CD4-positive, alpha-beta memory T cell (primary cell): ENCODE results near the gene SMARCAL1. TPM values are rescaled to one million over a fixed set of nuclear protein-coding genes. Genes with fewer than 3 reads are reported as not detected.

Source experiments
- CTCF ChIA-PET: fragments of 350-600 bp; sonication (Branson Sonifier 250); formaldehyde crosslinking; loops from one replicate; lab custom pipeline; 2021; ENCODE audit warnings: inconsistent platforms; ENCODE audit not compliant: partially characterized antibody; lab: Charles Lee
- POLR2A ChIA-PET: fragments of 350-600 bp; sonication (Branson Sonifier 250); formaldehyde crosslinking; loops from one replicate; lab custom pipeline; 2021; ENCODE audit not compliant: partially characterized antibody; lab: Charles Lee
- DNase-seq, 5 donors: peaks; one replicate each; pipeline versions ENCODE4 v3.0.0 to v3.0.0-alpha.2; 2020 to 2022; ENCODE audit warnings: mixed read lengths in 1 of 5
- H3K27ac ChIP-seq: one replicate; pipeline ENCODE4 v1.7.0; 2013; ENCODE audit warnings: low read depth, low read length
- H3K27me3 ChIP-seq: 2 replicates; pipeline ENCODE4 v1.7.0; 2013; ENCODE audit warnings: mild to moderate bottlenecking, low read length, moderate library complexity; ENCODE audit not compliant: insufficient read depth
- H3K36me3 ChIP-seq: 2 replicates; pipeline ENCODE4 v1.7.0; 2013; ENCODE audit warnings: mild to moderate bottlenecking, low read length, moderate library complexity; ENCODE audit not compliant: insufficient read depth
- H3K4me1 ChIP-seq: 2 replicates; pipeline ENCODE4 v1.7.0; 2013; ENCODE audit warnings: mild to moderate bottlenecking, low read length, moderate library complexity; ENCODE audit not compliant: insufficient read depth
- H3K4me3 ChIP-seq, 2 donors: one replicate each; pipeline ENCODE4 v1.7.0; 2013; ENCODE audit warnings: low read length in 2 of 2, mild to moderate bottlenecking in 1 of 2
- H3K9me3 ChIP-seq, 2 donors: one replicate each; pipeline ENCODE4 v1.7.0; 2013; ENCODE audit warnings: low read length in 2 of 2, control low read depth in 1 of 2; ENCODE audit not compliant: control insufficient read depth in 1 of 2
- H3K27ac Mint-ChIP-seq, 7 donors: one replicate each; pipeline ENCODE4 v1.8.0; 2020 to 2021; ENCODE audit warnings: mixed read lengths in 7 of 7, mild to moderate bottlenecking in 6 of 7, inconsistent platforms in 3 of 7, moderate library complexity in 3 of 7
- H3K27me3 Mint-ChIP-seq, 2 donors: one replicate each; pipeline ENCODE4 v1.8.0; 2020 to 2021; ENCODE audit warnings: mixed read lengths in 2 of 2
- H3K36me3 Mint-ChIP-seq, 2 donors: one replicate each; pipeline ENCODE4 v1.8.0; 2020 to 2021; ENCODE audit warnings: mixed read lengths in 2 of 2, inconsistent platforms in 1 of 2, mild to moderate bottlenecking in 1 of 2
- H3K4me1 Mint-ChIP-seq, 4 donors: one replicate each; pipeline ENCODE4 v1.8.0; 2020 to 2021; ENCODE audit warnings: mixed read lengths in 4 of 4, mild to moderate bottlenecking in 1 of 4
- H3K4me3 Mint-ChIP-seq, 8 donors: one replicate each; pipeline ENCODE4 v1.8.0; 2020 to 2021; ENCODE audit warnings: mixed read lengths in 8 of 8, mild to moderate bottlenecking in 7 of 8, moderate library complexity in 6 of 8, inconsistent platforms in 3 of 8
- H3K9me3 Mint-ChIP-seq, 8 donors: one replicate each; pipeline ENCODE4 v1.8.0; 2020 to 2021; ENCODE audit warnings: mixed read lengths in 8 of 8, mild to moderate bottlenecking in 5 of 8, inconsistent platforms in 3 of 8, moderate library complexity in 1 of 8
- intact Hi-C: fragments of 100-400 bp; cut with micrococcal nuclease; formaldehyde crosslinking; loops from one replicate; pipeline ENCODE4 v1.15.1; 2023
- polyA plus RNA-seq, 2 donors: library from polyadenylated mRNA; unstranded; fragments of 300-500 nt; fragmentation: Illumina TruSeq; gene quantifications; one replicate each; pipeline ENCODE4 v1.2.3, GENCODE V29; 2021
- total RNA-seq, 2 experiments: library from RNA; stranded (reverse); gene quantifications; one replicate each; pipeline ENCODE4 v1.2.3, GENCODE V29; 2021

Gene SMARCAL1
- total and polyA plus RNA-seq, 4 experiments from 2014 or later = 16.3 to 26.3 (median 24.1) TPM

DNA sequence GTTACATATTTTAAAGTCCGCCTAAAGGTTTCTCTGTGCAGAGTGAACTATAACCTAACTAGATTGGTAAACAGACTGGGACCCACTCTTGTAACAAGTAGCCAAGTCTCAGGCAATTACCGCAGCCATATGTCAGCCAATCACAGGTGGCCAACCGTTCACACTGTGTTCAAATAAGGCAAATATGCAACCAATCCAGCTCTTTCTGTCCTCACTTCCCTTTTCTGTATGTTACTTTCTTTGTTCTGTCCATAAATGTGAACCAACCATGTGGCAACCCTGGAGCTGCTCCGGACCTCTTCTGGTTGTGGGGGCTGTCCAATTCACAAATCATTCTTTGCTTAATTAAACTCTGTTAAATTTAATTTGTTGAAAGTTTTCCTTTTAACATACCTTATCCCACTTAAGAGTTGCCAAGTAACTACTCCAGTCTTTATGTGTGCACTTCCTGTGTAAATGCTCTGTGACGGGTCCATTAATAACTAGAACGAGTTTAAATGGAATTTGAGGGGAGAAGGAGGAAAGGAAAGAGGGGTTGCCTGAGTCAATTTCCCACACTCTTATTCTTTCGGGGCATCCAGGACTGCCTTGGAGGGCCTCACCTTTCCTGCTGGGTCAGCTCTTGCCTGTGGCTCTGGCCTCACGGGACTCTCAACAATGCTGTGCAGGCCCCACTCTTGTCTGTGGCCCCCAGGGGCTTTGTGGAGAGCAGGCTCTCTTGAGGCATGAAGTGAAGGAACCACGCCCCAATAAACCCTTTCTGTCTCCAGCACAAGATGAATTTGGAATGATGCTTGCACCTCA lies 79.7 kb downstream of the SMARCAL1 start:
- H3K4me3 Mint-ChIP-seq = no peak overlapping the region
- ChIA-PET CTCF (no interaction called here), POLR2A (no interaction called here)
- Histone ChIP-seq H3K27ac (no peak overlapping the region), H3K36me3 (no peaks in the 10 kb centered on the region), H3K27me3 (no peaks in the 10 kb centered on the region), H3K9me3 (no peaks in the 10 kb centered on the region), H3K4me3 (no peak overlapping the region), H3K4me1 (no peaks in the 10 kb centered on the region)
- H3K36me3 Mint-ChIP-seq = no peaks in the 10 kb centered on the region
- DNase-seq = no peak
- no peak overlapping the region for H3K27ac Mint-ChIP-seq
- H3K9me3 Mint-ChIP-seq = no peaks in the 10 kb centered on the region
- no peaks in the 10 kb centered on the region for H3K27me3 Mint-ChIP-seq
- no peaks in the 10 kb centered on the region for H3K4me1 Mint-ChIP-seq
- intact Hi-C loops = no loop called here

DNA sequence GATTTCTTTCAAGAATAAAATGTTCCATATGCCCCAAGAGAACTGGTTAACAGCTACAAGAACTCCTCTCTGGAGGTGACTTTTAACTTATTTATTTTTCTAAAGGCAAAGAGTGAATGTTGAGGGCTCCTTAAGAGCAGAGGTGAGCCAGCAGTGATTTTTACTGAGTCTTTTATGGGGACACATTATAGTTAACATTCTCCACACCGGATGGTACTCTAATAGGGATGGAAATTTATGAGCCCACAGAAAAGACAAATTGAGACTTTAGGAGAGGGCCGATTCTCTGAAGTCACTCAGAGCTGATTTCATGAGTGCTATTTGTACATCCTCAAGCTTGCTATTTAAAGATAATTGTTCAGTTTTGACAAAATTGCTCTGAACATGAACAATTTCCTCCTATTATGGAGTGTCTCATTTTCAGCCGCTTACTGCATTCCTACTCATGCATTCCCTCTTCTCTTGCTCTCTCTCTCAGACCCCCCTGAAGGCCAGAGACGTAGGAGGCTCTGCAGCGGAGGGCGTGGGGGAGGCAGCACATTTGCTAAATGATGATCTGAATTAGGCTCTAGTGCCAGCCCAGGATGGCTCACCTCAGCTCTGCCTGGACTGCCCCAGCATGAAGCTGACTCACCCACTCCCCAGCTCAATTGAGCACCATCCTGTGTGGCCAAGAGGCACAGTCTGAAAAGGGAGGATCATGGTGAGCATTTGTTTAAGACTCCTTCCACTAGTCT lies 80.5 kb downstream of the SMARCAL1 start:
- H3K27ac Mint-ChIP-seq = no peak overlapping the region
- H3K27me3 ChIP-seq = no peaks in the 10 kb centered on the region
- H3K4me1 ChIP-seq = peaks cover 6% of the 10 kb centered on the region
- DNase-seq = no peak
- CTCF ChIA-PET = no interaction called here
- intact Hi-C loops = no loop called here
- H3K9me3 ChIP-seq = no peaks in the 10 kb centered on the region
- H3K9me3 Mint-ChIP-seq = no peaks in the 10 kb centered on the region
- no peaks in the 10 kb centered on the region for H3K36me3 ChIP-seq
- H3K27ac ChIP-seq = no peak overlapping the region
- H3K4me3 Mint-ChIP-seq = no peak overlapping the region
- peaks cover 0 to 3% of the 10 kb centered on the region in 2 donors for H3K36me3 Mint-ChIP-seq
- H3K27me3 Mint-ChIP-seq = no peaks in the 10 kb centered on the region
- POLR2A ChIA-PET = no interaction called here
- peaks cover 5 to 7% (median 6%) of the 10 kb centered on the region in 4 donors for H3K4me1 Mint-ChIP-seq
- H3K4me3 ChIP-seq = no peak overlapping the region

DNA sequence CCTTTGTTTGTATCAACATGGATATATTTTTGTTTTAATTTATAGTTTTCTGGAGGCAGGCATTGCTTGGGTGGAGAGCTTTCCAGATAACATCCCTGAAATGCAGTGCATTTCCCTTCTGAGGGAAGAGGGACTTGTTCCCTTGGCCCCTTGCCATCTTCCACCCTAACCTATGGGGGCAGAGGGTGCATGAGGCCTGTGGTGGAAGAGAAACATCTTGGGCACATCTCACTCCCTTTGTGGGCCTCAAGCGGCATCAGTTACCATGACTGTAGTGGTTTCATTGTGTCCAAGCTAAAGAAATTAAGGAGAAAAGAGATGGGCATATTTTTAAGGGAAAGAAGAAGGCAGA lies 81.0 kb downstream of the SMARCAL1 start:
- DNase-seq = no peak
- Histone ChIP-seq H3K9me3 (no peaks in the 10 kb centered on the region), H3K4me1 (peaks cover 12% of the 10 kb centered on the region), H3K27ac (no peak overlapping the region), H3K27me3 (no peaks in the 10 kb centered on the region), H3K4me3 (no peak overlapping the region), H3K36me3 (no peaks in the 10 kb centered on the region)
- intact Hi-C loops = no loop called here
- Mint-ChIP-seq H3K27me3 (no peaks in the 10 kb centered on the region), H3K4me3 (no peak overlapping the region), H3K36me3 (peaks cover 2 to 3% of the 10 kb centered on the region in 2 donors), H3K9me3 (no peaks in the 10 kb centered on the region), H3K4me1 (peaks cover 8 to 12% (median 10%) of the 10 kb centered on the region in 4 donors), H3K27ac (no peak overlapping the region)
- ChIA-PET CTCF (no interaction called here), POLR2A (no interaction called here)

DNA sequence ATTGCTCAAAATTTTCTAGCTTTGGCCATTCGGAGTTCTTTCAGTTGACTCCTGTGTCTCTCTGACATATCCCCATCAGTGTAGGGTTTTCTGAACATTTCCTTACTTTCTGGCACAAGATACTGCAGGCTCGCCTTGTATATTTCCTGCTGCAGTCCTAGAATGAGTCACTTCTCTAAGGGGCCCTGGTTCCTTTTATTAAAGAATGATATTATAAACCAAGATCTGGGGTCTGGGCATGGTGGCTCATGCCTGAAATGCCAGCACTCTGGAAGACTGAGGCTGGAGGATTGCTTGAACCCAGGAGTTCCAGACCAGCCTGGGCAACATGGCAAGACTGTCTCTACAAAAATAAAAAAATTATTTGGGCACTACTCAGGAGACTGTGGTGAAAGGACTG lies 83.4 kb downstream of the SMARCAL1 start:
- Mint-ChIP-seq H3K4me1 (peaks cover 23 to 36% (median 28%) of the 10 kb centered on the region in 4 donors), H3K4me3 (no peak overlapping the region), H3K36me3 (peaks cover 21 to 25% of the 10 kb centered on the region in 2 donors), H3K27me3 (no peaks in the 10 kb centered on the region), H3K9me3 (no peaks in the 10 kb centered on the region), H3K27ac (no peak overlapping the region)
- Histone ChIP-seq H3K4me3 (no peak overlapping the region), H3K9me3 (no peaks in the 10 kb centered on the region), H3K36me3 (peaks cover 11% of the 10 kb centered on the region), H3K4me1 (peaks cover 28% of the 10 kb centered on the region), H3K27ac (no peak overlapping the region), H3K27me3 (no peaks in the 10 kb centered on the region)
- POLR2A ChIA-PET = no interaction called here
- intact Hi-C loops = loop anchor here (5.0 kb wide), 1 partner anchor 383 kb away; no protein-coding TSS in a partner anchor
- CTCF ChIA-PET = no interaction called here
- no peak for DNase-seq

DNA sequence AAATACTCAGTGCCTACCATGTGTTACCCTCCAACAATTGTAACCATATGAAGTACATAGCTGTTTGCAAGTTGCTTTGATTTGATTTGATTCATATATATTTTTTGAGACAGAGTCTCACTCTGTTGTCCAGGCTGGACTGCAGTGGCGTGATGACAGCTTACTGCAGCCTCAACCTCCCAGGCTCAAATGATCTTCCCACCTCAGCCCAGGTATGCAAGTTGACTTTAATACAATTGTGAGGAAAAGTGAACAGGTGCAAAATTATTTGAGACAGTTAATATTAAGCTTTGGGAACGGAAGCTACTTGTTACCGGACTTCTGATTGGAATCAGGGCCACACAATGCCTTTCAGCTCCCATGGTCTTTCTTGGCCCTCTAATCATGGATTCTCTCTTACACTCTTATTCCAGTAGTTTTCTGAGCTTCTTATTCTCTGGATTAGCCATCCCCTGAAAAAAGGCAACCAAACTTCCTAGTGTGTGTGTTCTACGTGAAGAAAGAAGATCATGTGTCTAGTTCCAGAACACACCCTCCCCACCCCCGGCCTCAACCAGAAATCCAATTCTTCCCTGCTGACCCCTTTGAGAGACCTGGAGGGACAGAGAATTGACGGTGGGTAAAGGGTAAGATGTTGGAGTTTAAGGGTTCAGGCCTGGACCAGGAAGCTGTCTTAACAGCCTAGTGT lies 85.2 kb downstream of the SMARCAL1 start:
- ChIA-PET POLR2A (interaction anchor here (1.7 to 2.3 kb wide), 3 partner anchors 9 to 85 kb away, joined by 6 to 9 read pairs (median 9); partner anchors contain the start of gene SMARCAL1), CTCF (interaction anchor here (1.2 to 2.1 kb wide), 5 partner anchors 8 to 83 kb away, joined by 3 to 8 read pairs (median 4); no protein-coding TSS in a partner anchor)
- intact Hi-C loops = loop anchor here (1.0 to 5.0 kb wide), 2 partner anchors 85 to 385 kb away; partner anchors contain the start of gene SMARCAL1
- H3K27me3 Mint-ChIP-seq = no peaks in the 10 kb centered on the region
- no peaks in the 10 kb centered on the region for H3K9me3 Mint-ChIP-seq
- H3K4me3 ChIP-seq = peak overlapping the region; percentile 88 to 98
- peaks cover 33 to 49% (median 37%) of the 10 kb centered on the region in 4 donors for H3K4me1 Mint-ChIP-seq
- H3K27ac ChIP-seq = peak overlapping the region; percentile 88
- H3K27ac Mint-ChIP-seq = peak overlapping the region in 6 of 7 donors; percentile 93 to 99 (median 96)
- peaks cover 43% of the 10 kb centered on the region for H3K4me1 ChIP-seq
- no peak for DNase-seq
- H3K27me3 ChIP-seq = no peaks in the 10 kb centered on the region
- H3K36me3 Mint-ChIP-seq = peaks cover 35 to 42% of the 10 kb centered on the region in 2 donors
- peaks cover 28% of the 10 kb centered on the region for H3K36me3 ChIP-seq
- H3K9me3 ChIP-seq = no peaks in the 10 kb centered on the region
- H3K4me3 Mint-ChIP-seq = peak overlapping the region; percentile 94 to 100 (median 99)

DNA sequence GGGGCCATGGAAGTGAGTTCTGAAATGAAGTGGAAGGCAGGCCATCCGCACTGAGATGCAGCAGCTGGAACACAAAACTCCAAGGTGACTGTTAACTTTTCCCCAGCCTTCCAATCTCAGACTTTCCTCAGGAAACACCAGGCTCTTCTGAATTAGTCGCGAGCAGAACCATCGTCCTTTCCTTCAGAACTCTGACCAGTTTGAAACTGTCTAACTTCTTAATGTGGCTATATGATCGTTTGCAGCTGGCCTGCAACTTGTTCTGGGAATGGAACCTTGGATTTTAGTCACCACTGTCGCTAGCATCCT lies 85.7 kb downstream of the SMARCAL1 start:
- Mint-ChIP-seq H3K27ac (peak overlapping the region; percentile 93 to 99 (median 97)), H3K9me3 (no peaks in the 10 kb centered on the region), H3K4me1 (peaks cover 36 to 54% (median 42%) of the 10 kb centered on the region in 4 donors), H3K27me3 (no peaks in the 10 kb centered on the region), H3K36me3 (peaks cover 38 to 47% of the 10 kb centered on the region in 2 donors), H3K4me3 (peak overlapping the region; percentile 94 to 100 (median 99))
- H3K27ac ChIP-seq = peak overlapping the region; percentile 88
- intact Hi-C loops = loop anchor here (1.0 to 5.0 kb wide), 2 partner anchors 86 to 386 kb away; partner anchors contain the start of gene SMARCAL1
- no peak for DNase-seq
- H3K36me3 ChIP-seq = peaks cover 33% of the 10 kb centered on the region
- POLR2A ChIA-PET = interaction anchor here (1.0 to 2.3 kb wide), 7 partner anchors 8 to 1186 kb away, joined by 3 to 9 read pairs (median 6); partner anchors contain the start of genes ATIC, SMARCAL1 and XRCC5
- CTCF ChIA-PET = interaction anchor here (0.8 to 2.1 kb wide), 6 partner anchors 11 to 91 kb away, joined by 3 to 8 read pairs (median 4); no protein-coding TSS in a partner anchor
- H3K4me3 ChIP-seq = peak overlapping the region; percentile 88 to 98
- no peaks in the 10 kb centered on the region for H3K27me3 ChIP-seq
- no peaks in the 10 kb centered on the region for H3K9me3 ChIP-seq
- peaks cover 44% of the 10 kb centered on the region for H3K4me1 ChIP-seq
